CD14-positive monocyte (primary cell): ENCODE data around the gene SYNPO2L. TPM values are rescaled to one million over a fixed set of nuclear protein-coding genes. Genes with fewer than 3 reads are reported as not detected.

ENCODE experiments used
- DNase-seq, 3 donors: peaks; one replicate each; pipeline ENCODE4 v3.0.0-alpha.2; 2011 to 2022
- H2AFZ ChIP-seq: 2 replicates; pipeline ENCODE4 v1.6.0; 2012; ENCODE audit warnings: mild to moderate bottlenecking, low read depth, low read length, inconsistent platforms; ENCODE audit not compliant: insufficient read depth, poor library complexity, severe bottlenecking
- H3K27ac ChIP-seq, 2 donors: 1 replicate in 1 of 2; 2 replicates in 1 of 2; pipeline ENCODE4 v1.5.1; 2012 to 2013; ENCODE audit warnings: low read length in 2 of 2, control low read depth in 1 of 2, inconsistent platforms in 1 of 2, low read depth in 1 of 2, mild to moderate bottlenecking in 1 of 2
- H3K27me3 ChIP-seq, 2 donors: one replicate each; pipeline versions ENCODE4 v1.6.0 to v1.6.1; 2011 to 2013; ENCODE audit warnings: low read length in 2 of 2; ENCODE audit not compliant: control insufficient read depth in 2 of 2, insufficient read depth in 2 of 2
- H3K36me3 ChIP-seq, 2 donors: replicated peaks in 1 of 2; 1 replicate in 1 of 2; 2 replicates in 1 of 2; pipeline versions ENCODE4 v1.5.1 to v1.6.1; 2012 to 2013; ENCODE audit warnings: low read length in 2 of 2, control low read depth in 1 of 2, inconsistent platforms in 1 of 2, mild to moderate bottlenecking in 1 of 2; ENCODE audit not compliant: insufficient read depth in 2 of 2, control insufficient read depth in 1 of 2
- H3K4me1 ChIP-seq, 2 donors: 1 replicate in 1 of 2; 2 replicates in 1 of 2; pipeline versions ENCODE4 v1.5.1 to v1.6.1; 2012 to 2013; ENCODE audit warnings: low read length in 2 of 2, control low read depth in 1 of 2, inconsistent platforms in 1 of 2, mild to moderate bottlenecking in 1 of 2, moderate library complexity in 1 of 2; ENCODE audit not compliant: insufficient read depth in 2 of 2, control insufficient read depth in 1 of 2
- H3K4me2 ChIP-seq: replicated peaks from 2 replicates; pipeline ENCODE3; 2012; ENCODE audit warnings: low read length, moderate library complexity, mild to moderate bottlenecking; ENCODE audit not compliant: poor library complexity, severe bottlenecking; ENCODE audit errors: extremely low read depth
- H3K4me3 ChIP-seq, 3 experiments: fragments of 200-600 bp in 1 of 3; sonication (generic) in 1 of 3; replicated peaks in 1 of 3; 1 replicate in 2 of 3; 2 replicates in 1 of 3; pipeline ENCODE4 v1.5.1; 2011 to 2013; ENCODE audit warnings: low read length in 3 of 3, mild to moderate bottlenecking in 3 of 3, control low read depth in 2 of 3, low read depth in 2 of 3, inconsistent platforms in 1 of 3, moderate library complexity in 1 of 3
- H3K79me2 ChIP-seq: 2 replicates; pipeline ENCODE4 v1.6.0; 2012; ENCODE audit warnings: mild to moderate bottlenecking, control low read depth, inconsistent platforms, low read length, moderate library complexity; ENCODE audit not compliant: insufficient read depth
- H3K9ac ChIP-seq: 2 replicates; pipeline ENCODE4 v1.6.0; 2017; ENCODE audit warnings: low read length, mild to moderate bottlenecking; ENCODE audit not compliant: insufficient read depth, poor library complexity, severe bottlenecking
- H3K9me3 ChIP-seq, 2 donors: replicated peaks in 1 of 2; 1 replicate in 1 of 2; 2 replicates in 1 of 2; pipeline versions ENCODE4 v1.5.1 to v1.6.1; 2012 to 2013; ENCODE audit warnings: low read length in 2 of 2, control low read depth in 1 of 2; ENCODE audit not compliant: control insufficient read depth in 1 of 2, insufficient read depth in 1 of 2
- H4K20me1 ChIP-seq: 2 replicates; pipeline ENCODE4 v1.6.0; 2012; ENCODE audit warnings: mild to moderate bottlenecking, low read length, control low read depth, moderate library complexity; ENCODE audit not compliant: insufficient read depth
- H3K27ac Mint-ChIP-seq, 7 donors: one replicate each; pipeline ENCODE4 v1.8.0; 2020; ENCODE audit warnings: mild to moderate bottlenecking in 7 of 7, mixed read lengths in 7 of 7, moderate library complexity in 6 of 7, inconsistent platforms in 2 of 7
- H3K27me3 Mint-ChIP-seq, 3 donors: one replicate each; pipeline ENCODE4 v1.8.0; 2021 to 2022; ENCODE audit warnings: low read depth in 3 of 3, mild to moderate bottlenecking in 3 of 3, mixed read lengths in 3 of 3, moderate library complexity in 3 of 3, inconsistent platforms in 1 of 3
- H3K36me3 Mint-ChIP-seq, 2 donors: one replicate each; pipeline ENCODE4 v1.8.0; 2020; ENCODE audit warnings: mixed read lengths in 2 of 2, inconsistent platforms in 1 of 2, mild to moderate bottlenecking in 1 of 2
- H3K4me1 Mint-ChIP-seq: one replicate; pipeline ENCODE4 v1.8.0; 2020; ENCODE audit warnings: mild to moderate bottlenecking, mixed read lengths
- H3K4me3 Mint-ChIP-seq, 2 donors: one replicate each; pipeline ENCODE4 v1.8.0; 2020; ENCODE audit warnings: mild to moderate bottlenecking in 2 of 2, mixed read lengths in 2 of 2, moderate library complexity in 1 of 2
- H3K9me3 Mint-ChIP-seq, 7 donors: one replicate each; pipeline ENCODE4 v1.8.0; 2020 to 2022; ENCODE audit warnings: mixed read lengths in 7 of 7, mild to moderate bottlenecking in 6 of 7, moderate library complexity in 6 of 7, inconsistent platforms in 2 of 7
- CTCF ChIP-seq: fragments of 200-600 bp; IDR thresholded peaks from one replicate; pipeline ENCODE4 v1.8.0; 2022; ENCODE audit warnings: antibody characterized with exemption, mild to moderate bottlenecking
- WGBS: methylation state at CpG from one replicate; pipeline ENCODE4 v1.1.5; 2013; ENCODE audit warnings: missing lambda C conversion rate; ENCODE audit not compliant: insufficient coverage; 5-methylcytosine and 5-hydroxymethylcytosine counted together
- intact Hi-C, 2 donors: fragments of 100-400 bp; cut with micrococcal nuclease; formaldehyde crosslinking; loops; one replicate each; pipeline versions ENCODE4 v1.15.0 to v1.15.1; 2023
- polyA plus RNA-seq, 3 donors: library from polyadenylated mRNA; depleted of rRNA in 1 of 3; unstranded in 2 of 3; stranded (reverse) in 1 of 3; fragments of 300-500 nt in 2 of 3; fragments of >200 nt in 1 of 3; fragmentation: Illumina TruSeq in 2 of 3; gene quantifications; 1 replicate in 2 of 3; 2 replicates in 1 of 3; pipeline ENCODE4 v1.2.3, GENCODE V29; 2012 to 2021

SYNPO2L gene
- polyA plus RNA-seq, 3 donors, result not detected

GRCh38 chr10:73634421-73634820 is 21.4 kb downstream of the SYNPO2L start:
- 90% methylated on average over 3 of the region's 5 CpGs for WGBS
- H3K4me1 Mint-ChIP-seq, result no peaks in the 10 kb centered on the region
- peaks cover 0 to 2% (median 0%) of the 10 kb centered on the region in 7 donors for H3K9me3 Mint-ChIP-seq
- H3K27ac Mint-ChIP-seq, result no peak overlapping the region
- no peaks in the 10 kb centered on the region for H4K20me1 ChIP-seq
- no peak overlapping the region for H3K4me2 ChIP-seq
- no peak overlapping the region for H3K4me3 Mint-ChIP-seq
- peaks cover 0 to 4% (median 0%) of the 10 kb centered on the region in 3 donors for H3K27me3 Mint-ChIP-seq
- no peaks in the 10 kb centered on the region for H3K36me3 Mint-ChIP-seq
- H3K9me3 ChIP-seq, result no peaks in the 10 kb centered on the region
- no peak overlapping the region for H3K4me3 ChIP-seq
- DNase-seq, result no peak
- no peak overlapping the region for H2AFZ ChIP-seq
- intact Hi-C loops, result no loop called here
- no peaks in the 10 kb centered on the region for H3K27me3 ChIP-seq
- H3K36me3 ChIP-seq, result no peaks in the 10 kb centered on the region
- TF ChIP-seq CTCF, result no peak
- H3K4me1 ChIP-seq, result no peaks in the 10 kb centered on the region
- no peaks in the 10 kb centered on the region for H3K79me2 ChIP-seq
- H3K9ac ChIP-seq, result no peak overlapping the region
- H3K27ac ChIP-seq, result no peak overlapping the region

DNA sequence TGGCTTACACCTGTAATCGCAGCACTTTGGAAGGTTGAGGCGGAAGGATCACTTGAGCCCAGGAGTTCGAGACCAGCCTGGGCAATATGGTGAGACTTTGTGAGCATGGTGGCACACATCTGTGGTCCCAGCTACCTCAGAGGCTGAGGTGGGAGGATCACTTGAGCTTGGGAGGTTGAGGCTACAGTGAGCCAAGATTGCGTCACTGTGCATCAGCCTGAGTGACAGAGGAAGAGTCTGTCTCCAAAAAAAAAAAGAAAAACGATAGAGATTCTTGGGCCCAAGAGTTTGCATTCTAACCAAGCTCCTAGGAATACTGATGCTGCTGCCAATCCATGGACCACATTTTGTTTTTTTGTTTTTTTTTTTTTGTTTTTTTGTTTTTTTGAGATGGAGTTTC is 26.7 kb downstream of the SYNPO2L start:
- no peak overlapping the region for H3K9ac ChIP-seq
- H3K4me1 Mint-ChIP-seq, result peaks cover 14% of the 10 kb centered on the region
- no peak overlapping the region for H3K27ac Mint-ChIP-seq
- peaks cover 4% of the 10 kb centered on the region for H3K79me2 ChIP-seq
- 100% methylated on average over 5 of the region's 5 CpGs for WGBS
- H2AFZ ChIP-seq, result no peak overlapping the region
- no peak overlapping the region for H3K27ac ChIP-seq
- no peak for DNase-seq
- no peak overlapping the region for H3K4me3 ChIP-seq
- no peaks in the 10 kb centered on the region for H3K36me3 ChIP-seq
- TF ChIP-seq CTCF, result no peak
- peaks cover 0 to 6% (median 0%) of the 10 kb centered on the region in 3 donors for H3K27me3 Mint-ChIP-seq
- peaks cover 16 to 17% of the 10 kb centered on the region in 2 donors for H3K4me1 ChIP-seq
- no peaks in the 10 kb centered on the region for H3K9me3 ChIP-seq
- intact Hi-C loops, result no loop called here
- peaks cover 0 to 2% (median 0%) of the 10 kb centered on the region in 7 donors for H3K9me3 Mint-ChIP-seq
- no peak overlapping the region for H3K4me2 ChIP-seq
- H4K20me1 ChIP-seq, result no peaks in the 10 kb centered on the region
- no peak overlapping the region for H3K4me3 Mint-ChIP-seq
- H3K36me3 Mint-ChIP-seq, result no peaks in the 10 kb centered on the region
- H3K27me3 ChIP-seq, result no peaks in the 10 kb centered on the region
